IPS-11a (cell line): ENCODE data around the gene KRTAP5-2.

Experiments
- H3K4me3 ChIP-seq: one replicate; pipeline ENCODE4 v1.5.1; 2013; ENCODE audit warnings: low read depth, low read length, control low read depth

The KRTAP5-2 gene

DNA sequence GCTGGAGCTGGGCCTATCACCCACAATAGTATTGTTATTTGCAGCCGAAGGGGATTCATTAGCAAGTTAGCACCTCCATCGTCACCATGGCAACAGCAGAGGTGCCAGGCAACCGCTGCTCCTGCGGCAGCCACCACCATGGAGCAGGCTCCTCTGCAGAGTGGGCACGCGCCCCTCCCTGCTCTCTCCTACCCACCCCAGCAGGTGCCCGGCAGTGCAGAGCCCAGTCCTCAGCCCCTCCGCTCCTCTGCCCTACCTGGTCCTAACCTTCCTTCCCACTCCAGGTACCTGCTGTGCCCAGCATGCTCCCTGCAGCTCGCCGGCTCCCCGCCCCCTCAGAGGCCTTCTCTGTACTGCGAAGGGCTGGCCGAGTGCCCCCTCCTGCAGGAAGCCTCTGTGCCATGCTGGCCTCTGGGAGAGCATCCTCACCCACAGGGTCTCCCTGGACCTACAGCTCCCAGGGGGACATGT lies 29.6 kb downstream of the KRTAP5-2 start:
- no peak overlapping the region for H3K4me3 ChIP-seq

DNA sequence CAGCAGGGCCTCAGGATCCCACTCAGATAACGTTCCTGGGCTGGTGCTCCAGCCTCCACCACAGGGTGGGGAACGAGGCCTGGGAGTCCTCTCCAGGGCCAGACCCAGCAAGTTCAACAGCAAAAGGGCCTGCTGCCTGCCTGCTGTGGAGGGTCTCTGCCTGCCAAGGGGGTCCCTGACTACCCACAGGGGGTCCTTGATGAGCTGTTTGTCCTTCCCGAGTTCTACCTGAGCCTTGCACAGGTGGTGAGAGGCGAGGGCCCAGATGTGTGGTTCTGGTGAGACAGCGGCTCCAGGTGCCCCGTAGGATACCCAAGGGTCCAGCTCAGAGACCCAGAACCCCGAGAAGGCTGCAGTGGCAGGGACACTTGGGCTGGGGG lies 30.4 kb downstream of the KRTAP5-2 start:
- no peak overlapping the region for H3K4me3 ChIP-seq

GRCh38 chr11:1567052-1567720 lies 30.9 kb downstream of the KRTAP5-2 start:
- H3K4me3 ChIP-seq, result no peak overlapping the region

DNA sequence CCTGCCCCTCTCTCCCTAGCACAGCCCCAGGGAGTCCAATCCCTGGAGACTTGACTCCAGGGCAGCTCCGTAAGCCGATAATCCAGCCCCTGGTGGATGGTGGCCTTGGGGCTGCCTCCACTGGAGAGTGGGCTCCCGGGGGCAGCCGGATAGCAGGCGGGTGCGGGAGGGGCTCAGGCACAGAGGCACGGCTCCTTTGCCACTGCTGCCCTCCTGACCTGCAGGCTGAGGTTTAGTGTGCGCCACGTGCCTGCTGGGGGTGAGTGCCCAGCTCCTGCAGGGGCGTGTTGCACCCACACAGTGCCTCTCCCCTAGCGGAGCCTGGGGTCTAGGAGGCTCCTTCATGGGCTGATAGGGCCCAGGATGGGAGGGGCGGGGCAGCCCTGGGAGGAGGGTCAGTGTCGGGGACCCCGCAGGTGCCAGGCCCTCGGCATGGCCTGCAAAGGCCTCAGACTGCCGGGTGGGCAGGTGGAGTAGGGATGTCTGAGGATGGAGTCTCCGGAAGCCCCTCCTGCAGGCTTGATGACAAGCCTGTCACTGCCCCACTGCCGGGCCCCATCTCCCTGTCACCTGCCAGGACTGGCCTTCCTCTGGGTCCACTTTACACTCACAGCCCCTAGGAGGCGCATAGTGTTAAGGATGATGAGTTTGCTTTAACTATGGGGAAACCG lies 31.6 kb downstream of the KRTAP5-2 start:
- H3K4me3 ChIP-seq, result no peak overlapping the region

GRCh38 chr11:1565904-1566247 lies 32.2 kb downstream of the KRTAP5-2 start:
- H3K4me3 ChIP-seq, result no peak overlapping the region

GRCh38 chr11:1565173-1565903 lies 32.8 kb downstream of the KRTAP5-2 start:
- H3K4me3 ChIP-seq, result no peak overlapping the region

- H3K4me3 ChIP-seq, result no peak overlapping the region
Observed at GRCh38 chr11:1564535-1565172, 33.4 kb downstream of the KRTAP5-2 start.

GRCh38 chr11:1563697-1564534 lies 34.2 kb downstream of the KRTAP5-2 start:
- H3K4me3 ChIP-seq, result no peak overlapping the region

- H3K4me3 ChIP-seq, result no peak overlapping the region
Observed at GRCh38 chr11:1563149-1563638, 34.9 kb downstream of the KRTAP5-2 start.

DNA sequence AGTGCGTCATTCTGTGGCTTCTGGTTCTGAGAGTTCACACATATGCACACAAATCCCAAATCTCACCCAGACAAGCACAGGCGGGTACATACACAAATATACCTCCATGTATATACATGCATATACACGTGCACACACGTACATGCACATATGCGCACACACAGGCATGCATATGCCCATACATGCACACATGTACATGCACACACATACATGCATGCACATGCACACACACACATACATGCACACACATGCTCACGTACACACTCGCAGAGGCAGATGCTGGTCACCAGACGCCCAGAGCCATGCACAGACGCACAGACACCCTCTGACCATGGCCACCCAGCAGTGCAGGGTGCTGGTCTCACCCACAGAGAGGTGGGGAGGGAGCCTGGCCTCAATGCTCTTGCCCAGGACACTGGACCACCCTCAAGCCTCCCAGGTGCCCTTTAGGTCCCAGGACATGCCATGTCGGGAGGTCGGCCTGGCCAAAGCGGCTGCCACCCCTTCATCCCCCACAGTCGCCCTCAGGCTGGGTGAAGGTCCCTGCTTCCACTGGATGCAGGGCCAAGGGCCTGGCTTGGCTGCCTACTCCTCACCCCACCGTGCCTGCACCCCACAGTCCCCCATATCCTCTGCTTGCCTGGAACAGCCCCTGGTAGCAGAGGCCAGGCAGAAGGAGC lies 35.5 kb downstream of the KRTAP5-2 start:
- H3K4me3 ChIP-seq, result no peak overlapping the region

- no peak overlapping the region for H3K4me3 ChIP-seq
Observed at GRCh38 chr11:1561955-1562354, 36.1 kb downstream of the KRTAP5-2 start.

GRCh38 chr11:1561266-1561665 lies 36.8 kb downstream of the KRTAP5-2 start:
- no peak overlapping the region for H3K4me3 ChIP-seq

GRCh38 chr11:1560649-1561251 lies 37.3 kb downstream of the KRTAP5-2 start:
- no peak overlapping the region for H3K4me3 ChIP-seq

DNA sequence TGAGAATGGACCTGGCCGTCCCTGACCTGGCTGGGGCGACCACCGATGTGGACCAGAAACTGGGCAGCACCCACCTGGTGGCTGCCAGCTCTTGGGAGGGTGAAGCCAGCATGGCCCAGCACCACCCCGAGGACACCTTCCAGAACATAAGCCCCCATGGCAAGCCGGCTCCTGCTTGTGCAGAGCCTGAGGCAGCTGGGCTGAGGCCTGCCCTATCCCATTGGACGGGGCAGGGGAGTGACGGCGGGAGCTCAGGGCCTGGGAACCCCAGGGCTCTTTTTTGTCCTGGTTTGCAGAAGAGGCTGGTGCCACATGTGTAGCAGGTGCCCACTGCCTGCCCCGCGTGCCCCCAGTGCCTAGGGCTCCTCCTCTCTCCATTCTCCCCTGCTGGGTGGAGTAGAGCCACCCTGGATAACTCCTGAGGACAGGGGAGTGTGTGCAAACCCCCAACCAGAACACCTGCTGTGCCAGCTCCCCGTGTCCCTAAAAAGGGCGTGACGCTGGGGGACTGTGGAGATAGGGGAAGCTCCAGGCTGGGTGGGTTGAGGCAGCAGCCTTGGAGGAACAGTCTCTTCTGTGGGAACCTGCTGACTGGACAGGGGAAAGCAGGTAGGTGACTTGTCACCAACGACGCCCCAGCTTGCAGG lies 38.0 kb downstream of the KRTAP5-2 start:
- H3K4me3 ChIP-seq, result no peak overlapping the region

DNA sequence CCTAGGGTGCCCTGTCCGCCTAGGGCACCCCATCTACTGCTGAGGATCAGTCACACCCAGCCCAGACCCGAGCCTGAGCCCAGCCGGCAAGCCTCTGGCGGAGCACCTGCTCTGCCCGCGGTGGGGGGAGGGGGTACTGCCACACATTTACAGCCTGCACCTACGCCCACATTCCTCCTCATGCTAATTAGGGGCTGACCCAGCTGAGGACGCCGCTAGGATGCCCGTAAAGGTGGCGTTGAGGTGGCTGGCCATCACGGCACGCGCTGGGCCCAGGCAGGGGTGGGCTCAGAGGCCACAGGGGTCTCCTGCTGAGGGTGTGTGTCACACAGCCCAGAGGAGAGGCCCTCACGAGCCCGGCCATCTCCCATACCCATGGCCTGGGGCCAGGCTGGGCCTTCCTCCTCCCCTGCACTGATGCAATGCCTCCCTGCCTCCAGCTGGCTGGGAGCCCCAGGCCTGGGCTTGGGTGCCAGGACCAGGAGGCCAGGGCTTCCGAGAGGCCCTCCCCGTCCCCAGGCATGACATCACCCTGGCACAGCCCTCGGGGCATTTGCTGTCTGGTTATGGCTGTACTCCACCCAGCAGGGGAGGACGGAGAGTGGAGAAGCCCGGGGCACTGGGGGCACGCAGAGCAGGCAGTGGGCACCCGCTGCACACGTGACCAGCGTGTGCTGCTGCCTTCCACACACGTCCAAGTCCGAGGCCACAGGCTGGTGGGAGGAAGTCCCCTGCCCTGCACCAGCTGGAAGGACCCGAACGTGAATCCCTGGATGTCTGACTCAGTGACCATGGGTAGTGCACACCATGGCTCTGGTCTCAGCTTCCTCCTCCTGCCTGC lies 38.8 kb downstream of the KRTAP5-2 start:
- H3K4me3 ChIP-seq, result no peak overlapping the region

DNA sequence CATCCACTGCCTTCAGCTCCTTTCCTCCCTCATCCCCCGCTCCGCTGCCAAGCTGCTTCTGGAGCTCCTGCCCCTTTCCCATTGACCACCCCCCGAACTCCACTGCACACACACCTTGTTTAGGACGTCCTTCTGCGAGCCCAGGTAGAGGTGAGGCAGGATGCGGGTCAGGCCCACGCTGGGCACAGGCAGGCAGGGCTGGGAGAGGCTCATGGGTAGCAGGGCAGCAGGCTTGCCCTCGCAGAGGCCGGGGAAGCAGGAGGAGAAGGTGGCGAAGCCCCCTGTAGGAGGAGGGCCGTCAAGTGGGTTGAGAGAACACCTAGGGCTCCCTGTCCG lies 39.4 kb downstream of the KRTAP5-2 start:
- H3K4me3 ChIP-seq, result no peak overlapping the region

DNA sequence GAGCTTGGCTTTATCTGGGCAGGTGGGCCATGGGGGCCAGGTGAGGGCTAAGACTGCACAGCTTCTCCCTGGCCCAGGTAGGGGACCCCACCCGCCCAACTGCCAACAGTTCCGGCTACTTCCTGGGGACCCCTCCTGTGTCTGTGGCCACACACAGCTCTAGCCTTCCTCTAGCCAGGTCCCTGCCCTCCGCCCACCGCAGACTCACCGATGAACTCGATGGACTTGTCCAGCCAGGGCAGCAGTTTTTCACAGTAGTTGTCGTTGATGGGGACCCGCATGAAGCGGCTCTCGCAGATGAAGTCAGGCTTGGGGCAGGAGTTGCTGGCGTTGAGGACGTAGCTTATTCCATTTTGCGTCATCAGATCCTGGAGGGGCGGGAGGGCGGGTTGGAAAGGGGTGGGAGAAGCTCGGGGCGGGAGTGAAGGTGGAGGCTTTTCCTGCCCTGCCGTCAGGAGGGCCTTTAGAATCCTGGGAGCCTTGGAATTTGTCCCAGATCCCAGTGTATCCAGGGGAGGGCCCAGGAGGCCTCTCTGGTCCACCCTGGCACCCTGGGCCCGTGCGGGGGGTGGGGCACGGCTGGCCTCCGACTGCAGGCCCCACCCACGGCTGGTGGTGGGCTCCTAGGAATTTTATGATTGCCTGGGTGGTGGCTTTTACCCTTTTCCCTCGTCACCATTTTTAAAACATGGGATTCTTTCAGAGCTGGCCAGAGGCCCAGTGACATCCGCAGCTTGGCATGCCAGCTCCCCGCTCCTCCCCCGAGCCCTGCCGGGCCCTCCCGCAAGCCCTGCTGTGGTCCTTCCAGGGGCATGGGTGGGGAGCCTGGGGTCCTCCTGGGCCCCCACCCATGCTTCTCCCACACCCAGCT lies 40.0 kb downstream of the KRTAP5-2 start:
- no peak overlapping the region for H3K4me3 ChIP-seq
